K562 (cell line): ENCODE measurements around the gene ADAM15. TPM values are rescaled to one million over a fixed set of nuclear protein-coding genes. Genes with fewer than 3 reads are reported as not detected.

ENCODE experiments used
- ATAC-seq: fragments of 200-7000 bp; cut with Tn5 transposase; 3 replicates; pipeline ENCODE4 v1.9.1; 2020; ENCODE audit warnings: moderate library complexity
- BruUV-seq: library from RNA; stranded (reverse); fragments of 400-500 nt; replicated peaks from 2 replicates; lab custom pipeline; 2021; lab: Mats Ljungman, UMichigan
- CTCF ChIA-PET: fragments of 300-600 bp; formaldehyde crosslinking; extraction: SDS; loops from one replicate; lab custom pipeline; 2021; ENCODE audit warnings: low intra/inter-chr PET ratio; lab: Yijun Ruan, JAX
- POLR2A ChIA-PET: fragments of 300-600, 350-650 bp; sonication (Branson Sonifier 250); formaldehyde crosslinking; extraction: SDS; loops from one replicate; lab custom pipeline; 2021; ENCODE audit warnings: antibody characterized with exemption, inconsistent platforms; lab: Yijun Ruan, JAX
- DNase-seq, 4 experiments: peaks; one replicate each; pipeline versions ENCODE4 v3.0.0 to v3.0.0-alpha.2; 2011 to 2018; ENCODE audit warnings: low spot score in 3 of 4, mixed read lengths in 3 of 4; ENCODE audit errors: extremely low read depth in 1 of 4
- FAIRE-seq: peaks from 2 replicates; lab custom pipeline; 2011; peaks lifted over from hg19 to GRCh38; lab: Jason Lieb, UNC
- H2AFZ ChIP-seq: 2 replicates; pipeline ENCODE4 v1.6.0; 2011; ENCODE audit warnings: low read depth, low read length, control low read depth, inconsistent platforms
- H3K27ac ChIP-seq: fragments of 200-600 bp; 3 replicates; pipeline ENCODE4 v1.8.0; 2011; ENCODE audit warnings: low read depth, mild to moderate bottlenecking, control low read depth, inconsistent platforms, low read length, moderate library complexity, mixed read lengths; ENCODE audit errors: extremely low read depth
- H3K27me3 ChIP-seq, 2 experiments: fragments of 300-600 bp in 1 of 2; 2 replicates in 1 of 2; 3 replicates in 1 of 2; pipeline versions ENCODE4 v1.6.0 to v1.8.0; 2011; ENCODE audit warnings: inconsistent platforms in 2 of 2, low read length in 2 of 2, mild to moderate bottlenecking in 1 of 2, mixed read lengths in 1 of 2, moderate library complexity in 1 of 2; ENCODE audit not compliant: control insufficient read depth in 2 of 2, insufficient read depth in 2 of 2
- H3K36me3 ChIP-seq: fragments of 300-600 bp; 3 replicates; pipeline ENCODE4 v1.8.0; 2011; ENCODE audit warnings: mild to moderate bottlenecking, low read length, inconsistent platforms; ENCODE audit not compliant: control insufficient read depth, insufficient read depth
- H3K4me1 ChIP-seq, 2 experiments: fragments of 200-600 bp in 1 of 2; replicated peaks in 1 of 2; 2 replicates in 1 of 2; 3 replicates in 1 of 2; pipeline versions ENCODE4 v1.5.1 to v1.8.0; 2011; ENCODE audit warnings: inconsistent platforms in 2 of 2, low read length in 2 of 2, mild to moderate bottlenecking in 1 of 2, mixed read lengths in 1 of 2, moderate library complexity in 1 of 2; ENCODE audit not compliant: control insufficient read depth in 2 of 2, insufficient read depth in 2 of 2
- H3K4me2 ChIP-seq: 2 replicates; pipeline ENCODE4 v1.6.1; 2011; ENCODE audit warnings: low read length, control low read depth, inconsistent platforms, mixed read lengths; ENCODE audit not compliant: insufficient read depth
- H3K4me3 ChIP-seq: fragments of 200-600 bp; sonication (generic), shearing (Covaris generic); 2 replicates; pipeline ENCODE4 v1.5.1; 2016; ENCODE audit warnings: control low read depth, inconsistent platforms
- H3K79me2 ChIP-seq: fragments of 200-600 bp; 3 replicates; pipeline ENCODE4 v1.8.0; 2011; ENCODE audit warnings: low read length, inconsistent platforms; ENCODE audit not compliant: control insufficient read depth, insufficient read depth
- H3K9ac ChIP-seq, 2 experiments: 2 replicates each; pipeline versions ENCODE4 v1.6.0 to v1.6.1; 2011; ENCODE audit warnings: low read depth in 2 of 2, low read length in 2 of 2, control low read depth in 1 of 2, inconsistent platforms in 1 of 2, mild to moderate bottlenecking in 1 of 2, mixed read lengths in 1 of 2; ENCODE audit not compliant: insufficient read depth in 1 of 2
- H3K9me1 ChIP-seq: one replicate; pipeline ENCODE4 v1.6.0; 2011; ENCODE audit warnings: inconsistent platforms, mild to moderate bottlenecking, low read length, moderate library complexity; ENCODE audit not compliant: control insufficient read depth, insufficient read depth
- H3K9me3 ChIP-seq: replicated peaks from 2 replicates; pipeline ENCODE4 v1.5.1; 2011; ENCODE audit warnings: low read depth, low read length, inconsistent platforms; ENCODE audit not compliant: control insufficient read depth, insufficient read depth
- H4K20me1 ChIP-seq: replicated peaks from 2 replicates; pipeline ENCODE4 v1.6.1; 2011; ENCODE audit warnings: low read length, inconsistent platforms, mixed read lengths; ENCODE audit not compliant: control insufficient read depth, insufficient read depth
- ATF6 ChIP-seq: sonication (generic); formaldehyde crosslinking; IDR thresholded peaks from 2 replicates; pipeline ENCODE4 v1.4.0; 2020; ENCODE audit warnings: mild to moderate bottlenecking, missing genetic modification reagents
- CEBPB ChIP-seq: fragments of 450-650 bp; IDR thresholded peaks from 2 replicates; pipeline ENCODE4 v1.6.1; 2016; ENCODE audit warnings: missing genetic modification characterization, missing compliant biosample characterization
- CEBPG ChIP-seq, 3 experiments: fragments of 200-800 bp in 1 of 3; sonication (Bioruptor generic) in 1 of 3; sonication (generic) in 1 of 3; formaldehyde crosslinking in 1 of 3; IDR thresholded peaks in 2 of 3; conservative IDR thresholded peaks in 1 of 3; 2 replicates each; pipeline versions ENCODE4 v1.6.1 to v1.8.0; 2016 to 2022; ENCODE audit warnings: missing compliant biosample characterization in 2 of 3, missing genetic modification characterization in 2 of 3, mild to moderate bottlenecking in 1 of 3, missing genetic modification reagents in 1 of 3
- CGGBP1 ChIP-seq: fragments of 250-450 bp; sonication (Bioruptor Pico); IDR thresholded peaks from 2 replicates; pipeline ENCODE4 v1.9.0; 2021; ENCODE audit warnings: mild to moderate bottlenecking
- KDM1A ChIP-seq, 2 experiments: fragments of 450-650 bp; IDR thresholded peaks; 2 replicates each; pipeline ENCODE4 v1.6.1; 2016; ENCODE audit warnings: mild to moderate bottlenecking in 2 of 2
- MAFG ChIP-seq: fragments of 450-650 bp; conservative IDR thresholded peaks from 2 replicates; pipeline ENCODE4 v1.6.1; 2016; ENCODE audit warnings: missing genetic modification characterization, missing compliant biosample characterization
- NEUROD1 ChIP-seq: fragments of 150-350 bp; IDR thresholded peaks from 2 replicates; pipeline ENCODE4 v1.6.1; 2014; ENCODE audit warnings: borderline replicate concordance, low read length, low read depth; ENCODE audit not compliant: partially characterized antibody
- PKNOX1 ChIP-seq: fragments of 450-650 bp; IDR thresholded peaks from 2 replicates; pipeline ENCODE4 v1.6.1; 2016
- SIN3B ChIP-seq: fragments of 450-650 bp; IDR thresholded peaks from 2 replicates; pipeline ENCODE4 v1.6.1; 2017; ENCODE audit warnings: low read depth, mild to moderate bottlenecking, moderate library complexity
- SMC3 ChIP-seq: conservative IDR thresholded peaks from 2 replicates; pipeline ENCODE4 v1.6.1; 2011; ENCODE audit warnings: low read depth, low read length, improper control_type of control experiment; ENCODE audit not compliant: insufficient read depth
- YBX1 ChIP-seq: fragments of 450-650 bp; IDR thresholded peaks from 2 replicates; pipeline ENCODE4 v1.7.1; 2016; ENCODE audit warnings: mild to moderate bottlenecking
- ZBTB26 ChIP-seq: fragments of 450-650 bp; formaldehyde crosslinking; IDR thresholded peaks from 2 replicates; pipeline ENCODE4 v1.4.0; 2022; ENCODE audit warnings: missing genetic modification characterization
- ZNF174 ChIP-seq: fragments of 250-450 bp; sonication (Bioruptor Pico); IDR thresholded peaks from 2 replicates; pipeline ENCODE4 v1.4.0; 2020; ENCODE audit warnings: mild to moderate bottlenecking
- ZNF511 ChIP-seq: sonication (generic); formaldehyde crosslinking; IDR thresholded peaks from 2 replicates; pipeline ENCODE4 v1.8.0; 2022; ENCODE audit warnings: mild to moderate bottlenecking, missing genetic modification reagents
- ZNF79 ChIP-seq: fragments of 250-450 bp; sonication (Bioruptor Pico); IDR thresholded peaks from 2 replicates; pipeline ENCODE4 v1.4.0; 2020; ENCODE audit warnings: low read depth, mild to moderate bottlenecking, moderate library complexity
- WGBS: fragments of 100-300 bp; shearing (Covaris generic); methylation state at CpG from one replicate; pipeline ENCODE4 v1.1.6; 2016; ENCODE audit warnings: low coverage, mixed read lengths; ENCODE audit not compliant: insufficient coverage; ENCODE audit errors: missing lambda C conversion rate; 5-methylcytosine and 5-hydroxymethylcytosine counted together
- in situ Hi-C: fragments of 300-500 bp; cut with MboI; formaldehyde crosslinking; loops from 4 replicates; pipeline ENCODE4 v1.15.0; 2018; ENCODE audit warnings: inconsistent platforms, mixed read lengths
- intact Hi-C: fragments of 100-400 bp; cut with micrococcal nuclease; formaldehyde crosslinking; loops from 2 replicates; pipeline ENCODE4 v1.14.2; 2022
- polyA plus RNA-seq, 8 experiments: library from polyadenylated mRNA; depleted of rRNA in 4 of 8; stranded (reverse) in 5 of 8; unstranded in 3 of 8; fragments of >200 nt; fragmentation: Nextera tagmentation in 2 of 8; fragmentation: Illumina TruSeq in 1 of 8; extraction: Ambion mirVana in 2 of 8; extraction: Trizol in 1 of 8; gene quantifications; 2 replicates each; pipeline versions ENCODE4 v1.2.1 to v1.2.3, GENCODE V29; 2011 to 2014; ENCODE audit warnings: inconsistent platforms in 1 of 8, missing spikeins in 1 of 8
- total RNA-seq, 7 experiments: library from RNA; depleted of rRNA in 6 of 7; stranded (reverse); fragments of >200 nt in 6 of 7; fragmentation: Illumina TruSeq in 2 of 7; extraction: Trizol in 2 of 7; gene quantifications; 2 replicates each; pipeline versions ENCODE4 v1.2.1 to v1.2.3, GENCODE V29; 2011 to 2021; ENCODE audit warnings: low replicate concordance in 1 of 7

Gene ADAM15
- total and polyA plus RNA-seq, 9 of the 15 experiments (the other 6 are each of a cell fraction or from before 2014, with no cell fraction given), result 0.69 to 72.3 (median 32.8) TPM

GRCh38 chr1:155094622-155094948 is 43.5 kb downstream of the ADAM15 start:
- Histone ChIP-seq H3K9me1 (peaks cover 5% of the 10 kb centered on the region), H4K20me1 (no peaks in the 10 kb centered on the region), H3K27me3 (peaks cover 0 to 3% of the 10 kb centered on the region in 2 experiments; a peak in 1 of 5 replicates), H3K4me1 (peaks cover 12 to 22% of the 10 kb centered on the region in 2 experiments; a peak in 4 of 5 replicates), H3K9me3 (no peaks in the 10 kb centered on the region), H3K36me3 (no peaks in the 10 kb centered on the region), H3K27ac (no peak overlapping the region), H2AFZ (no peak overlapping the region), H3K79me2 (no peaks in the 10 kb centered on the region), H3K9ac (no peak overlapping the region), H3K4me2 (no peak overlapping the region), H3K4me3 (no peak overlapping the region)
- intact Hi-C loops, result loop anchor here (2.0 to 10.0 kb wide), 2 partner anchors 46 to 500 kb away; partner anchors contain the start of gene DPM3
- CTCF ChIA-PET, result interaction anchor here (0.8 to 4.1 kb wide), 4 partner anchors 67 to 113 kb away, joined by 3 to 59 read pairs (median 4); partner anchors contain the start of genes THBS3 and TRIM46
- DNase-seq, result no peak
- no TSS peak for BruUV-seq
- POLR2A ChIA-PET, result interaction anchor here (1.3 kb wide), 1 partner anchor 36 kb away, joined by 5 read pairs; no protein-coding TSS in a partner anchor
- in situ Hi-C loops, result loop anchor here (5.0 to 10.0 kb wide), 2 partner anchors 73 to 500 kb away; no protein-coding TSS in a partner anchor
- no peak for FAIRE-seq
- 23% methylated on average over 2 of the region's 2 CpGs for WGBS
- no peak for ATAC-seq
- no peak for TF ChIP-seq YBX1
- TF ChIP-seq CGGBP1, result no peak
- no peak for TF ChIP-seq SIN3B
- no peak for TF ChIP-seq KDM1A (IDR thresholded peaks at IDR 0.05)
- no peak for TF ChIP-seq PKNOX1
- no peak for TF ChIP-seq ZNF174 (CRISPR knock-in tag)
- no peak for TF ChIP-seq NEUROD1
- TF ChIP-seq CEBPG (CRISPR knock-in tag; IDR thresholded peaks at IDR 0.05), result no peak
- TF ChIP-seq CEBPG (tag; conservative IDR thresholded peaks at IDR 0.05 in 1 of 2, IDR thresholded peaks at IDR 0.05 in 1 of 2), result peak; percentile 38 to 54; a peak in 2 of 4 replicates
- TF ChIP-seq MAFG (tag), result no peak
- no peak for TF ChIP-seq SMC3
- no peak for TF ChIP-seq ZBTB26 (CRISPR knock-in tag)
- no peak for TF ChIP-seq ZNF511 (CRISPR knock-in tag)
- TF ChIP-seq CEBPB (tag), result peak; percentile 64
- no peak for TF ChIP-seq ATF6 (CRISPR knock-in tag)
- TF ChIP-seq ZNF79 (CRISPR knock-in tag), result no peak
